H1 (cell line): ENCODE results near the gene PHF1. TPM values are rescaled to one million over a fixed set of nuclear protein-coding genes. Genes with fewer than 3 reads are reported as not detected.
A peak's percentile ranks its signal among the peaks of the same experiment; 100 is the strongest.

Experiments
- CHD2 ChIP-seq: IDR thresholded peaks from 2 replicates; pipeline ENCODE4 v1.6.1; 2012; ENCODE audit warnings: low read length, improper control_type of control experiment
- E2F6 ChIP-seq: IDR thresholded peaks from 2 replicates; pipeline ENCODE4 v1.6.1; 2012; ENCODE audit warnings: inconsistent platforms
- EP300 ChIP-seq, 2 experiments: IDR thresholded peaks; 1 replicate in 1 of 2; 2 replicates in 1 of 2; pipeline ENCODE4 v1.6.1; 2011 to 2012; ENCODE audit warnings: low read depth in 2 of 2, low read length in 2 of 2, mild to moderate bottlenecking in 2 of 2, borderline replicate concordance in 1 of 2, inconsistent platforms in 1 of 2, moderate library complexity in 1 of 2
- HDAC2 ChIP-seq, 2 experiments: fragments of 300-600 bp in 1 of 2; sonication (generic) in 1 of 2; IDR thresholded peaks; 2 replicates each; pipeline ENCODE4 v1.6.1; 2011 to 2012; ENCODE audit warnings: low read depth in 2 of 2, low read length in 2 of 2, mild to moderate bottlenecking in 2 of 2, moderate library complexity in 2 of 2, borderline replicate concordance in 1 of 2, inconsistent platforms in 1 of 2
- JUN ChIP-seq: IDR thresholded peaks from 2 replicates; pipeline ENCODE4 v1.6.1; 2011; ENCODE audit warnings: low read depth, mild to moderate bottlenecking, improper control_type of control experiment, low read length
- JUND ChIP-seq: IDR thresholded peaks from 2 replicates; pipeline ENCODE4 v1.6.1; 2011; ENCODE audit warnings: mild to moderate bottlenecking, improper control_type of control experiment, low read length
- MAX ChIP-seq: IDR thresholded peaks from 2 replicates; pipeline ENCODE4 v1.6.1; 2012; ENCODE audit warnings: inconsistent platforms
- PHF8 ChIP-seq: fragments of 200-600 bp; sonication (generic); conservative IDR thresholded peaks from 2 replicates; pipeline ENCODE4 v1.7.1; 2012; ENCODE audit warnings: low read depth, mild to moderate bottlenecking, inconsistent platforms, low read length, moderate library complexity
- POLR2A ChIP-seq, 2 experiments: IDR thresholded peaks; 1 replicate in 1 of 2; 2 replicates in 1 of 2; pipeline ENCODE4 v1.6.1; 2011; ENCODE audit warnings: low read depth in 2 of 2, low read length in 2 of 2, mild to moderate bottlenecking in 2 of 2; ENCODE audit errors: control extremely low read depth in 1 of 2
- SAP30 ChIP-seq: fragments of 300-600 bp; sonication (generic); IDR thresholded peaks from 2 replicates; pipeline ENCODE4 v1.7.1; 2012; ENCODE audit warnings: low read length, moderate library complexity, mild to moderate bottlenecking, inconsistent platforms; ENCODE audit not compliant: insufficient read depth, insufficient replicate concordance
- SIN3A ChIP-seq, 2 experiments: IDR thresholded peaks in 1 of 2; conservative IDR thresholded peaks in 1 of 2; 2 replicates each; pipeline ENCODE4 v1.6.1; 2011 to 2012; ENCODE audit warnings: low read length in 2 of 2, improper control_type of control experiment in 1 of 2, low read depth in 1 of 2, mild to moderate bottlenecking in 1 of 2
- SIRT6 ChIP-seq: IDR thresholded peaks from one replicate; pipeline ENCODE4 v1.7.1; 2012; ENCODE audit warnings: low read length, inconsistent platforms
- SIX5 ChIP-seq: IDR thresholded peaks from 2 replicates; pipeline ENCODE4 v1.6.1; 2011; ENCODE audit warnings: mild to moderate bottlenecking, low read depth, low read length
- SP1 ChIP-seq: IDR thresholded peaks from 2 replicates; pipeline ENCODE4 v1.6.1; 2011; ENCODE audit warnings: low read depth, low read length
- SP4 ChIP-seq: IDR thresholded peaks from 2 replicates; pipeline ENCODE4 v1.6.1; 2012; ENCODE audit warnings: low read length, inconsistent platforms
- SRF ChIP-seq: IDR thresholded peaks from 2 replicates; pipeline ENCODE4 v1.6.1; 2011; ENCODE audit warnings: mild to moderate bottlenecking, low read depth, low read length, moderate library complexity
- SUZ12 ChIP-seq: fragments of 200-600 bp; sonication (generic); IDR thresholded peaks from 2 replicates; pipeline ENCODE4 v1.6.1; 2012; ENCODE audit warnings: mild to moderate bottlenecking, inconsistent platforms, low read length, moderate library complexity, mixed read lengths
- TBP ChIP-seq: IDR thresholded peaks from 2 replicates; pipeline ENCODE4 v1.6.1; 2011; ENCODE audit warnings: low read depth, low read length, improper control_type of control experiment
- TCF12 ChIP-seq: IDR thresholded peaks from 2 replicates; pipeline ENCODE4 v1.6.1; 2011; ENCODE audit warnings: low read depth, mild to moderate bottlenecking, low read length
- polyA plus RNA-seq, 7 experiments: library from polyadenylated mRNA; depleted of rRNA in 3 of 7; stranded (reverse) in 5 of 7; unstranded in 2 of 7; fragments of >200 nt in 5 of 7; fragments of 200-250 nt in 2 of 7; gene quantifications; 1 replicate in 5 of 7; 2 replicates in 1 of 7; 4 replicates in 1 of 7; pipeline versions ENCODE4 v1.2.1 to v1.2.3, GENCODE V29; 2011 to 2013; ENCODE audit warnings: missing spikeins in 2 of 7, mixed read lengths in 2 of 7
- total RNA-seq: library from RNA; stranded (reverse); fragmentation: NEBNext Ultra II Directional; extraction: Animal tissue kit (Norgen Biotek cat#: 25700); gene quantifications from 2 replicates; pipeline ENCODE4 v1.2.1, GENCODE V29; 2021
- TF ChIP-seq, protein P1 (sequence below), 3 experiments: IDR thresholded peaks; 1 replicate in 2 of 3; 2 replicates in 1 of 3; pipeline versions ENCODE4 v1.5.1 to v1.6.1; 2011; ENCODE audit warnings: low read length in 3 of 3, mild to moderate bottlenecking in 3 of 3, inconsistent platforms in 2 of 3, low read depth in 1 of 3, moderate library complexity in 1 of 3; ENCODE audit not compliant: insufficient read depth in 1 of 3; ENCODE audit errors: control extremely low read depth in 1 of 3

Gene PHF1
- total and polyA plus RNA-seq, 2 of the 8 experiments (the other 6 are each of a cell fraction or from before 2014, with no cell fraction given): 47.3 to 78.6 TPM

DNA sequence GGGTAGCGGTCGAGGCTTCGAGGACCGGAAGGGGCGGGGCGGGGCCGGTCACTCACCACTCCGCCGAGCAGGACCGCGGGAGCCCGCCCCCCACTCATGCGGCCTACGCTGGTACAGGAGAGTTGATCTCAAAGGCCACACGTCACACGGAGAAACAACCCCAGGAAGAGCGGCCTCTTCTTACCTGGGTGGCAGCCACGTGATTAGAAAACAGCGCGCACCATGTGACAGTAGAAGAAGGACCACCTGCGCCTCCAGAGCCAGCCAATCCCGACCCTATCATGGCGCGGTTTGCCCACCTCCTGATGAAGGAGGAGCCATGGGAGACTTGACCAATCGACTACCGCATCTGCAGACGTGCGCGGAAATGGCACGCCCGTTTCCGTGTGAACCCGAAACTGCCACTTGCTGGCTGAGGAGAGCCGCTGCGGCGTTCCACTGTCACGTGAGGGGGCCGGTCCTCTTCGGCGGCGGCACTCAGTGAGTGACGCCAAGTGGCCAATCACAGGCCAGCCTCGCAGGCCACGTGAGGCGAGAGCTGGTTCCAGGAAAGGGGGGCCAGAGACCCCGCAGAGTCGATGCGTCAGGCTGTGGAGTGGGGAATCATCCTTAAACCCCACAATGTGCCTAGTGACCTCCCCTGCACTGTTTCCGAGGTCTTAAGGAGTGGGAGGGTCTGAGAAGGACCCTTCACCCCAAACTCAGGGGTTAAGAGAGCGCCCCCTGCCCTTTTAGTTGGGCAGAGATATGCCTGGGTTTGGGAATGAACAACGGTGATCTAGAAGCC, 7.3 kb downstream of the PHF1 start, which contains the start of gene CUTA (continued):
- TF ChIP-seq, protein P1, sequence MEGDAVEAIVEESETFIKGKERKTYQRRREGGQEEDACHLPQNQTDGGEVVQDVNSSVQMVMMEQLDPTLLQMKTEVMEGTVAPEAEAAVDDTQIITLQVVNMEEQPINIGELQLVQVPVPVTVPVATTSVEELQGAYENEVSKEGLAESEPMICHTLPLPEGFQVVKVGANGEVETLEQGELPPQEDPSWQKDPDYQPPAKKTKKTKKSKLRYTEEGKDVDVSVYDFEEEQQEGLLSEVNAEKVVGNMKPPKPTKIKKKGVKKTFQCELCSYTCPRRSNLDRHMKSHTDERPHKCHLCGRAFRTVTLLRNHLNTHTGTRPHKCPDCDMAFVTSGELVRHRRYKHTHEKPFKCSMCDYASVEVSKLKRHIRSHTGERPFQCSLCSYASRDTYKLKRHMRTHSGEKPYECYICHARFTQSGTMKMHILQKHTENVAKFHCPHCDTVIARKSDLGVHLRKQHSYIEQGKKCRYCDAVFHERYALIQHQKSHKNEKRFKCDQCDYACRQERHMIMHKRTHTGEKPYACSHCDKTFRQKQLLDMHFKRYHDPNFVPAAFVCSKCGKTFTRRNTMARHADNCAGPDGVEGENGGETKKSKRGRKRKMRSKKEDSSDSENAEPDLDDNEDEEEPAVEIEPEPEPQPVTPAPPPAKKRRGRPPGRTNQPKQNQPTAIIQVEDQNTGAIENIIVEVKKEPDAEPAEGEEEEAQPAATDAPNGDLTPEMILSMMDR (IDR thresholded peaks at IDR 0.05; ENCODE audit: control extremely low read depth in 1 of 3, insufficient read depth in 1 of 3, low read depth in 1 of 3, low read length in 3 of 3): peak in 1 of 3 experiments; percentile 64; a peak in 2 of 4 replicates
- TF ChIP-seq CHD2: no peak
- no peak for TF ChIP-seq SIRT6
- peak; percentile 90 for TF ChIP-seq MAX
- TF ChIP-seq SP1: 0 out of 2 replicates have a peak, but pooled peaks have one; percentile 32
- peak; percentile 78 to 83; a peak in 2 of 4 replicates for TF ChIP-seq SIN3A (conservative IDR thresholded peaks at IDR 0.05 in 1 of 2, IDR thresholded peaks at IDR 0.05 in 1 of 2; ENCODE audit: low read depth in 1 of 2, low read length in 2 of 2)
- no peak for TF ChIP-seq JUND
- TF ChIP-seq SUZ12: no peak; the same call in 1 of the 2 replicates
- peak; percentile 72 for TF ChIP-seq E2F6
- peak; percentile 16; the same call in 1 of the 2 replicates for TF ChIP-seq TCF12
- peak; percentile 14 for TF ChIP-seq SAP30
- 0 out of 3 replicates have a peak, but pooled peaks of 1 of the 2 experiments have one; percentile 4 for TF ChIP-seq POLR2A (IDR thresholded peaks at IDR 0.05; ENCODE audit: control extremely low read depth in 1 of 2, low read depth in 2 of 2, low read length in 2 of 2)
- TF ChIP-seq PHF8: peak; percentile 41
- peak in 1 of 2 experiments; percentile 62; a peak in 1 of 3 replicates for TF ChIP-seq EP300 (IDR thresholded peaks at IDR 0.05; ENCODE audit: borderline replicate concordance in 1 of 2, low read depth in 2 of 2, low read length in 2 of 2)
- no peak for TF ChIP-seq SIX5
- peak; percentile 8 to 25; a peak in 2 of 4 replicates for TF ChIP-seq HDAC2 (IDR thresholded peaks at IDR 0.05; ENCODE audit: borderline replicate concordance in 1 of 2, low read depth in 2 of 2, low read length in 2 of 2)
- TF ChIP-seq TBP: peak; percentile 53; the same call in 1 of the 2 replicates
- TF ChIP-seq SRF: peak; percentile 33; the same call in 1 of the 2 replicates
- peak; percentile 90 for TF ChIP-seq SP4
- no peak for TF ChIP-seq JUN
